Stimulated activated CD4-positive, alpha-beta T cell treated with anti-CD3 and anti-CD28 coated beads, Interleukin-4, amount 100 ng/mL, for 1 hour (primary cell): ENCODE data around the gene ATIC.

Experiments
- DNase-seq: peaks from one replicate; pipeline ENCODE4 v3.0.0-alpha.2; 2020

The ATIC gene

DNA sequence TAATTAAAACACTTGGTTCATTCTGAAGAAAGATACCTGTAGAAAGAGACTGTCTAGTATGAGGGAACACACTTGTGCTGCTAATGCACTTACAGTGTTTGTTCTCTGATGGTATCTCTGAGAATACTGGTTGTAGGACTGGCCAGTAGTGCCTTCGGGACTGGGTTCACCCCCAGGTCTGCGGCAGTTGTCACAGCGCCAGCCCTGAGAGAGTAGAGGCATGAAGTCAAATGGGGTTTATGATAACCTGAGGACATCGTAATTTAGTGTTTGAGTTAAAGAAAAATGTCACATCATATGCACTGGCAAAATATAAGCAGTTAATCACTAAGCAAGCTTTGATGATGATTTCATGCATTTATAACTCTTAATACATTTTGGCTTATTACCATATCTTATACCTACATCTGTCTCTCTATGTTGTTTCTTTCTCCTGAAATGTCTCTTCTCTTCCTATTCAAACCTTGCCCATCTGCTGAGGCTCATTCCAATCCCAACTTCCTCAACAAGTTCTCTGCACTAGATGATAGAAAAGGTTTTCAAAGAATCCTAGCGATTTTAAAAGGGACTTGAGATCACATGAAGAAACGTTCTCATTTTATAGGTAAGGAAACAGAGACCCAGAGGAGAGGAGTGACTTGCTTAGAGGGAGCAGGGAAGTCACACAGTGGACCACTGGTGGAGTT is 50.2 kb downstream of the ATIC start:
- no peak for DNase-seq

DNA sequence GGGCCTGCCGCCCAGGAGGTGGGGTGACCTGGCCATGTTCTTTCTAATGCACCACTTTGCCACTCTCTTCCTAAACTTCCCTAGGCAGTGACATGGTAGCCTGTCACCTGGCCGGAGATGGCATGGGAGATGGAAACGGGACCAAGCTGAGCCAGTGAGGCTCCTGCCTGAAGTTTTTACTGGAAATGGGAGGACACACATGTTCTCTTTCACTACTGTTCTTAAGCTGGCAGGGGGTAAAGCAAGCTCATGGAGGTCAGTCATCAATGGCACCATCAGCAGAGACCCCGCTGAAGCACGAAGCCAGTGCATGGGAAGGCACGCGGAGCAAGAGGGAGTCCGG is 50.7 kb downstream of the ATIC start:
- DNase-seq: no peak

DNA sequence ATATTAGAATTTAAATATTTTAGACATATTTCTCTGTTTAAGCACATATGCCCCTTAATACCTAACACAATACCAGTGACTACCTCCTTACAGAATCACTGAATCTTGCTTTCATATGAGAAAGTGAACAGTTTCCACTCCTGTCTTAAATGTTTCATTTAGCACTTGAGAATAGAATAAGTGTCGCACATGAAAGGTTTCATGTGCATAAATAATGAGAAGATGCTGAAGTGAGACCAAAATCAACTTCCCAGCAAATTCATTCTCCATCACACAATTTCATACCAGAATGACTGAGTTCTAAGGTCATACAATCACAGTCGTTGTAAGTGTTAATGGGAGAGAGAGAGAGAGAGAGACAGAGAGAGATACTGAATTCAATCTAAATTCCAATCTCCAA is 51.2 kb downstream of the ATIC start:
- DNase-seq: no peak

DNA sequence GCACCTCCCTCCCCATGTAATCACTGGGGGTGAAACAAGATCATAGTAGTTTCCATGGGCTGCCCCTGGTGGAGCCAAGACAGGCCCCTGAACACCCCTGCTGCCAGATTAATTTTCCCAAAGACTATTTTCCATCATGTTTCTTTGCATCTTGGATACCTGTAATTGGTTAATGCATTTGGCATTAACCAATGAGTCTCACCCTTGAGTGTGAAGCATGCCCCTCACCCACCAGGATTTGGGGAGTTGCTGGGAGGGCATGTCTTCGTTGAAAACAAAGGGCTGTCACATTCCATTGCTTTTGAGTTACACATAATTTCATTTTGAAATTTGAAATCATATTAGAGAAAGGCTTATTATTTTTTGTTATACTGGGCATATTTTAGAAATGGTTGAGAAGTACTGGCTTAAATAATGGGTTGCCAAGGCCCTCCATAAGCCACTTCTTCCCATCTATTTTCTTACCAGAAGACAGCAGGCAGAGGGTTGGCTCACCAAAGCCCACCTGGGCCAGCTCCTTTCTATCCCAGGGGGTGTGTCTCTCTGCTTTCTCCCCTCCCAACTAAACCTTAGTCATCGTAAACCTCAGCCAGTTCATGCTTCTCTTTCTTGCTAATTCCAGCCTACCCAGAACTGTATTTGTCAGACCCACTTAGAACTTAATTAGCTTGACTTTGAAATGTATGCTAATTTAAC is 51.8 kb downstream of the ATIC start:
- DNase-seq: no peak

DNA sequence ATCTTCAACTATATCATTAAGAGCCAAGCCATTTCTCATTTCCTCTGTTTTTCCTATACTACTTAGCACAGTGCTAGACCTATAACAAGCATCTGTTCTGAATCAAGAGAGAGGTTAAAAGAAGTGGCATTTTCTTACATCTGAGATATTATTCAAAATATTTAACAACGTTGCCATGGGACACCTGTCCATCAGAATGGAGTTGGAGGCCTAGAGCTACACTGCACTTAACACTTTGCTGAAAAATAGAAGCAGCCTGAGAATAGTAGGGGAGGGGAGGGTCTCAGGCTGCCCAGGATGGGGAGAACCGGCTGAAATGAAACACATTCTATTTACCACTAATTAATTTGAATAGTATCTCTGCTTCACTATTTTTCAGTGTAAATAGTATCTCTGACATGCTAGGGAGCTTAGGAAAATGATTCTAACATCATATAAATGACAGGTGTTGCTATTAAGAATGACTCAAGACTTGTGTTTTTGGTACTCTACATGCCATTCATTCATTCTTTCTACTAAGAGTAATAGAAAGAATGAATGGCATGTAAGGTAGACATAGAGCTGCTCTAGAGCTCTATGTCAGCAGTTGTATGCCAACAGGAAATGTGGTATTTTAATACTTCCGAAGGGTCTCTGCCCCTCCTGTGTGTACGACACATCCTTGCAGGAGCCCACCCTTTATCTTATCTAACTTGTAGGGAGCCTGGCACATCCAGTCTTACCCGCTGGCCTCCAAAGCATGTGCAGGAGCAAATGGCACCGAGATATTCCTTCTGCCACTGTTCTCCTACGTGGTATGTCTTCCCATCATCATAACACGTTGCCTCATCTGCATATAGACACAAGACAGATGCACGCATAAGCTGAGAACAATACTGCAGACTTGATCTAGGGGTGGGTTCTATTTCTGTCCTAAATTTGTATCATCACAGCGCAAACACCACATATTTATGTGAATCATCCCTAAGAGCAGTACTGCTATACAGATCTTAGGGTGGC is 52.6 kb downstream of the ATIC start:
- no peak for DNase-seq

DNA sequence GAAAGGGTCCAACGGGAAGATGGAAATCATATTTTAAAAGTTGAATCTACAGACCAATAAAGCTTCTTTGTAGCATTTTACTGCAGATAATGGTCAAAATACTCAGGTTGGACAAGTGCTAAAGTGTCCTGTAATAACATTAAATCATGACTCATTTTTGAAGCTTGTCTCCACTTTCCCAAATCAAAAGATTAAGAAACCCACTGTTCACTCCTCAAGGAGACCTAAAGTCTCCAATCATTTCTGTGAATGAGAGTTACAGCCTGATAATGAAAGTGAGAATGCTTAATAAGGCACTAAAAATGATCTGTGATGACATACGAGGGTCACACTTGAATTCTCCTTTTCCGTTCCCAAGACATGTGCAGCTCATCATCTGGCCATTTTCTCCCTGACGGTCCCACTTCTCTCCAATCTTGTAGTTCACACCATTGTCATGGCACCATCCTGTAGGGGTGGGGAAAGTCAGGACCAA is 53.4 kb downstream of the ATIC start:
- DNase-seq: no peak

DNA sequence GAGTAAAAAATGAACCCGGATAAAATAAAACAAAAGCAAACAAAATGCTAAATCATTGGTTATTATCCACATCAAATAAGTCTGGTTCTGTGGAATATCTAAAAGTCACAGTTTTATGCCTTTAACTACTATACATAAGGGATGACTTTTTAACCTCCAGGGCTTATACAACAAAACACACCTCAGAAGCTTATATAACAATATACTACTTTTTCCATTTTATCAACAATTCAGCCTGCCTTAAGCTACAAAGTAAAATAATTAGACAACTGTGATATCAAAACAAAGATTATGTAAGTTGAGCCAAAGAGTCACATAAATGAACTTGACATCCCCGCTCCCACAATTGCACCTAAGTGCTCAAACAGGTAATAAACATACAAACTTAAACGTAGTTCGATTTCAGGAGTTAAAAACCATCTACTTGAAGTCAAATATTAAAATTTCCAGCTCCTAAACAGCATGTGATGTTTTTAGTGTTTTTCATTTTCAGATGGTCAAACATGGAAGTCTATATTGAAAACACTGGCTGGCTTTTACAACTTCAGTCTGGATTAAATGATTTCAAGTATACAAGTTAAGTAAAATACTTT is 54.7 kb downstream of the ATIC start:
- no peak for DNase-seq

DNA sequence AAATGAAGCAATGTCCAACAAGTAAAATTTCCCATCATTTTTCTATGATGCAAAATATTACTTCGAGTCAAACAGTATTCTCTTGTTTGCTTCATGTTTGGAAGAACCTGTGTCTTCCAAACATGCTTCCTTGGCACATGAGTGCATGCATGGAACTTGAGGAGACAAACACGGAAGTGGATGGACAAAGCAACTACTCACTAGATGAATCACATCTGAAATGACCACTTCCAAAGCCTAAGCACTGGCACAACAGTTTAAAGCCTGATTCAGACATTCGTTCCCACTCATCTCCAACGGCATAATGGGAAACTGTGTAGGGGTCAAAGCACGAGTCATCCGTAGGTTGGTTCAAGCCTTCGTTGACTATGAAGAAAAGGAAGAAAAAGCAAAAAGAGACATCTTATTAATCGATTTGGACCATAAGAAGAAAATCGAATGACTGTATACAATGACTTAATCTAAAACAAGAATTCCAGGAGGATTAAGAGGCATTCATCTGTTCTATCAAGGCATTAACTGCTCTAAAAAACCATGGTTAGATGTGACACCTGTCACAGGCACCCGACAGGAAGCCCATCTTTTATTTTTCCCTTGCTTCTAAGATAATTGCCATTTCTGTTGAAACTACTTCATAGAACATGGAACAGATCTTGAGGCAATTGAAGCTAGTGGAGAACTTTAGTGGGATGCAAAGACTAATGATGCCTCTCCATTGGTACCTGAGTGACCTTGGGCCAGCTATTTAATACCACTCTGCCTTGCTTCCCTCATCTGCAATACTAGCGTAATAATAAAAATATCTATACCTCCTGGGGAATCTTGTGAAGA is 56.0 kb downstream of the ATIC start:
- DNase-seq: no peak

DNA sequence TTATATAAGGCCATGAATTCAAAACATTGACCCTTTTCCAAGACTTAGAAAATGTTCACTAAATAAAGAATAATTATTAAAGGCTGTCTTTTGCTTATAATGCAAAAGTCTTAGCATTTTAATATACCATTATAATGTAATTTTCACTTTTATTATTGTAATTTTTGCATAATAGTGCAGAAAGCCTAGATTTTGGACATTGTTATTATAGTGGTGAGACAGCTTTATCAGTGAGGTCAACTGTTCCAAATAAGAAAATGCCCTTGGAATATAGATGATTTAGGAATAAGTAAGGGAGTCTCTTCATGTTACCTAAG is 56.6 kb downstream of the ATIC start:
- no peak for DNase-seq

DNA sequence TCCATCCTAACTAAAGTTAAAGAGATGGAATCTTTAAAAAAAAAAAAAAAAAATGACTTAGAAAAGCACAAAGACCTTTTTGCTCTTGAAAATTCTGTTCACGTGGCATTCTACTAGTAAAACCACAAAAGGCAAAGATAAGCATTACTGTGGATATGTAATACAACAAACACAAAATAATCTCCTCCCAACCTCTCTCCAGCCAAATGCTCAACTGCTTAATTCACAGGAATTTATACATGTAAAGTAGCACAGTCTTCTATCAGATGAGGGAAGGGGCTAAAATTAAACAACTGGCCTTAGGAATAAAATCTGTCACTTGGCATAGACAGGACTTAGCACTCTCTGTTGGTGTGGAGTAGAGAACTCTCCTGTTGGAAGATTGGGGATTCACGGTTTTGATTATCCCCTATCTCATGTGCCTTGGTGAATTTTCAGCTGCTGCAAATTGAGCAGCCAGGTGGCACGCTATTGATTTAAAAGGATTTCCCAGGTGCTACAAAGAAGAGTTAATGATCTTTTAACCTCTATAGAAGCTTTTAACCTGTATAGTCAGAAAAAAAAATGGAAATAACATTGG is 57.4 kb downstream of the ATIC start:
- DNase-seq: no peak

DNA sequence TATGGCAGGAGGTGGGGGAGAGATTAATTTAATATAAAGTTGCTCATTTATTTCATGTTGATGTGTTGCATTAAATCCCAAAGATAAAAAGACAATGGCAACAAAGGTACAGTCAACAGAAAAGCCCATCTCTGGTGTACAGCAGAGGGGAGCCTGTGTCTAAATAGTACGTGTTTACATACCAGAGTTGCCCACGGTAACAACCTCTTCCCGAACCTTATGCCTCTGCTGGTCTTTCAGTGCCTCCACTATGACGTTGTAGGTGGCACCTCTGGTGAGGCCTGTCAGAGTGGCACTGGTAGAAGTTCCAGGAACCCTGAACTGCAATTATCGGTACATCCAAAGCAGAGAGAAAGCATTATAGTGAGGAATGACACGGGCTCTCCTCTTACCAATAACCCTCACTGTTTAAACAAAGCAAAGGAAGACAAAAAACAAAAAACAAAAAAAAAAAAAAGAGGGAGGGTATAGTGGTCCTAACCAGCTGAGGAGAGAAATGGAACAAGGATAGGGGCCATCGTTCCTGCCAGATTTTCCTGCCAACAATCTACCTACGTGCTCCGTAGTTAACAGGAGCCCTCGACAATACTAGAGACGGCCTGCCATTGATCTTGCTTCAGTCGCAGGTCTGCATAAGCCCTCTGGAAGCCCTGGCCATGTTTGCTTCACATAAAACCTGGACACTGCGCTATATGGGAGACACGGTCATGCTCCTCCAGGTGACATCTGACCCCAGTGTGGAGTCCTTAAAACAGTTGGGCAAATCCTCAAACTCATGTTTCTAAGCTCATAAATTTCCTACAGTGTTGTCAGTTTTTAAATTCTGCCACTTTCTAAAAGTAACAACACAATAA is 58.5 kb downstream of the ATIC start:
- no peak for DNase-seq

DNA sequence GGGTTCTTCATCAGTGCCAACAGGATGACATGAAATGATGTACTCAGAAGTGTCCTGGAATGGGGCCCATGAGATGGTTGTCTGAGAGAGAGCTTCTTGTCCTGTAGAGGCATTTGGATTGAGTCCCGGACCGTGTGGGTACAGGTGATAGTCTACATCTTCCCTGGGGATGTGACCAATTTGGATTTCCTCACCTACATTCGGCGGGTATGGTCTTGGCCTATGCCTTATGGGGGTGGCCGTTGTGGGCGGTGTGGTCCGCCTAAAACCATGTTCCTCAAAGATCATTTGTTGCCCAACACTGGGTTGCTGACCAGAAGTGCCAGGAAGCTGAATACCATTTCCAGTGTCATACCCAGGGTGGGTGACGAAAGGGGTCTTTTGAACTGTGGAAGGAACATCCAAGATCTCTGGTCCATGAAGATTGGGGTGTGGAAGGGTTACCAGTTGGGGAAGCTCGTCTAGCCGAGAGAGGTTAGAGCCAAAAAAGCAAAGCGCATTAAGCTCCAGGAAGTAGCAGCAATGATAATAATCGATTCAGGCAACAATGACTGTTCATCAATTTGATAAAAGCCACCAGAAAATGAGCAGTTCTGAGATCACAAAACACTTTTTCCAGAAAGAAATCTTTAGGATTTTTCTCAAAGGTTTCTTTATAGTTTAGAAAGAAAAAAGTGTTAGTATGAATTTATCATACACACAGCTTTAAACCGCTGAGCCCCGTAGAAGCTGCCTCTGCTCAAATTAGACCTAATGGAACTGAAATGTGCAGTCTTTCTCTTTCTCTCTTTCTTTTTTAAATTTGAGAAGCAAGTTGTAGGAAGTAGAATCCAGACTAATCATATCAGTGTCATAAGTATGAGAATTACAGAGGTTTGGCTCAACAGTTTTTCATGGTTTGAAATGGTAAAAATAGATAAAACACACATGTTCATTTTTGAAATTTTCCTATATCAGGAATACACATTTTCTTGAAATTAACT is 60.3 kb downstream of the ATIC start:
- DNase-seq: no peak

DNA sequence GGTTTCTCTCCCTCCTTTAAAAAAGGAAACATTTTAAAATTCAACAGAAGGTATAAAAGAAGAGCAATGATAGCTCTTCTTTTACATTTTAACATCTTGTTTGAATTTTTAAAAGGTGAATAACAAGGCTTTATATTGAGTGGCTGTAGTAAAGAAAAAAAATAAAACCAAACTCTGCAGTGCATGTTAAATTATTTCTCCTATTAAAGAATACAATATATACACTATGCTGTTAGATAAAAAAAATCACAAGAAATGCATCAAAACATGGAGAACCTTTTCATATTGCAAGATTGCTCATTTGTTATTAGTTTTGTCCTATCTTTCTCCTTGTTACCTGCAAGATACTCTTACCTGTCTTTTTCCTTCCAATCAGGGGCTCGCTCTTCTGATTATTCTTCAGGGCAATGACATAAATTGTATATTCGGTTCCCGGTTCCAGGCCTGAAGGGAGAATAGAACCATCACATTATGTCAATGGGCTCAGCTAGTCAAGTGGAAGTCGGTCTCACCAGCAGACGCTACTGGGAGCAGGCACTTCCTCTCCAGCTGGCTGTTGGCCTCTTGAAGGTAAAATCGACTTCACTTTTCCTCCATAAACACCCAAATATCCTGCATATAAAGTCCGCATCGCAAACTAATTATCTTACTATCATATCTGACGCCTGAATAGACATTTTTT is 61.2 kb downstream of the ATIC start:
- no peak for DNase-seq

DNA sequence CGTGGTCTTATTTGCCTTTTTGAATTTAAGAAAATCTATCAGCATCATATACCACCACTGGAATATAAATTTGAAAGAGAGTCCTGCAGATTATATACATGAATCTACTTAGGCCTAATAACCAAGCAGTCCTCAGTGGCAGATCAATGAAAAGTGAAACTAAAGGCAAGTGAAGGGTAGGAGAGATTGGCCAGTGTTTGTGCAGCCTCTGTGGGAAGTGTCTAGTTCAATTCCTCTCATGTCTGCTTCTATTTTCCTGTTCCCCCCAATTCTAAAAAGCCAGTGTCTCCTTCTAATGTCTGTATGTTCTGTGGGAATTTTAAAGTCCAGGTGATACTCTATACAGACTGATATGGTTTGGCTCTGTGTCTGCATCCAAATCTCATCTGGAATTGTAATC is 62.1 kb downstream of the ATIC start:
- DNase-seq: no peak

DNA sequence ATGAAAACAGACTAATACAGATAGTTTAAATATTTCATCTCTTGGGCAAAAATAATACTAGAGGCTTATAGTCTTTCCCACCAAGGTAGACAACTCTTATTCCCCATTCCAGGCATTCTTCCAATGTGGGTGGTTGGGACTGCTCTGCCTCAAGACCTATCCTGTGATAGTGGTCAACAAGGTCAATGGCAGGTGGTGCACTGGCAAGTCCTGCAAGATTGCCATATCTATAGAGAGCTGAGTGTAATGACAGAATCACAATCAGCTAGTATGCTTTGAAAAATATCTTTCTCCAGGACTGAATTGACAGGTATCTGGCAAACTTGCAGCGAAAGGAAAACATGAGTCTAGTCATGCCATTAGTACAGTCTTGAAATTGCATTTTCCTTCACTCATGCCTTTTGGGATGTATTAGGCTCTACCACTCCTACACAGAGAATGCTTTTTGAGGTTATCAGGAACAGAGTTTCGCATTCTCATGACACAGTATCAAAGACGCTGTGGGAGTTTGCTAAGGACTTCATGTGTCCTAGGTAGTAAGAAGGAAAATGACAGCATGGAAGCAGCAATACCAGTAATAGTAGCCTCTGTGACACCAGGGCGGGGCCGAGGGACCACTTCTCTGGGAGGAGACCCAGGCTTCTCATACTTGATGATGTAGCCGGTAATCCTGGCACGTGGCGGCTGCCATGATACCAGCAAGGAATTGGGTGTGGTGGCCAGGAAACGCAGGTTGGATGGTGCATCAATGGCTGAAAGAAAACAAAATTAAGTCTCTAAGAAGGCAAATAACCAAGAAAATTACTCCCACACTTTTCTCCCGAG is 63.0 kb downstream of the ATIC start:
- DNase-seq: no peak

DNA sequence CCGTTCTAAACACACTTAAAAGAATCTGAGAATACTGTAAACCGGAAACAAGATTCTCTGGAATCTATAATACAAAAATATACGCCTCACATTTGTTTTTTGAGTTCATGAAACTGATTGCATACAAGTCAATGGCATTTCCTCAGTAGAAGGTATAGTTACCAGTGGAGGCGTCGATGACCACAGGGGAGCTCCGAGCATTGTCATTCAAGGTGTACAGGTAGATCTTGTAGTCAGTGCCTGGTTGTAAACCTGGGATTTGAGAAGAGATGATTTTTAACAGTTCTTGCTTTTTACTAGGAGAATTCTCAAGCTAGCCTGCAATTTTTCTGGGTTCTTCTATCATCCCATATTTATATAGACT is 63.6 kb downstream of the ATIC start:
- DNase-seq: no peak

DNA sequence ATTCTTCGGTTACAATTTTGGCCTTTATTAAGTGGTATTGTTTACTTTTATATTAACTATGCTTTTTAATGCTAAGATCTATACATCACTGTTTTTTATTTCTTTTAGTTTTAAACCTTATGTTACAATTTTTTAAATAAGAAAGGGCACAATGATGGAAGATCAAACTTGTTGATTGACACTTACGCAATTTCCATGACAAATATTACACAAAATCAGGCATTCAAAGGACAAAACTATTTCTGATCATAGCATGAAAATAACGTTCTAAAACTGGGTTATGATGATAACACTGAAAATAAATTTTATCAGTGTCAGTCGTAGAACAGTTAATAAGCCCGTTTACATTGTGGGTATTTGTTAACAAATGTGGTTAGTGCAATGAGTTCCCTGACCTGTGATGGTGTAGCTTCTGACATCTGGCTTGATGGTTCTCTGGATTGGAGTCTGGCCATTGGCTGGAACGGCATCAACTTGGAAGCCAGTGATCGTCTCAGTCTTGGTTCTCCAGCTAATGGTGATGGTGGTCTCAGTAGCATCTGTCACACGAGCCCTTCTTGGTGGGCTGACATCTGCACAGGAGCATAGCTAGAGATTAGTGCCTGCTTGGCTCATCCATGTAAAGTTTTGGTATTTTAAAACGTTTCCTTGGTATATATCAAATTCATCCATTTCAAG is 64.4 kb downstream of the ATIC start:
- DNase-seq: no peak

DNA sequence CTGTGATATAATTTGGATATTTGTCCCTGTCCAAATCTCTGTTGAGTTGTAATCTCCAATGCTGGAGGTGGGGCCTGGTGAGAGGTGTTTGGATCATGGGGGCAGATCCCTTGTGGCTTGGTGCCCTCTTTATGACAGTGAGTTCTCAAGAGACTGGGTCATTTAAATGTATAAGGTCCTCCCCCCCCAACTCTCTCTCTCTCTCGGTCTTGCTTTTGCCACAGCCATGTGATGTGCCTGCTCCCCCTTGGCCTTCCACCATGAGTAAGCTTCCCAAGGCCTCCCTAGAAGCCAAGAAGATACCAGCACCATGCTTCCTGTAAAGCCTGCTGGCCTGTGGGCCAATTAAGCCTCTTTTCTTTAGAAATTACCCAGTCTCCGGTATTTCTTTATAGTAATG is 65.4 kb downstream of the ATIC start:
- no peak for DNase-seq
